ENCODE results near the gene SLC4A4. TPM values are rescaled to one million over a fixed set of nuclear protein-coding genes. Genes with fewer than 3 reads are reported as not detected.

The SLC4A4 gene
- total and polyA plus RNA-seq, 2 experiments from 2014 or later, result 9.6 to 14.2 TPM

- no peak for TF ChIP-seq CTCF (IDR thresholded peaks at IDR 0.05; ENCODE audit: poor library complexity)
- no peak for TF ChIP-seq EZH2phosphoT487 (IDR thresholded peaks at IDR 0.05; ENCODE audit: low read depth, severe bottlenecking, unreplicated experiment)
- TF ChIP-seq EZH2 (IDR thresholded peaks at IDR 0.05; ENCODE audit: borderline replicate concordance), result no peak
- 97% methylated on average over 12 of the region's 12 CpGs for WGBS (ENCODE audit: low lambda C conversion rate, missing lambda C conversion rate)
- Histone ChIP-seq H3K4me1 (ENCODE audit: insufficient read depth) (no peaks in the 10 kb centered on the region), H3K27ac (no peak overlapping the region), H2AFZ (no peak overlapping the region), H3K27me3 (no peaks in the 10 kb centered on the region), H3K79me2 (no peaks in the 10 kb centered on the region), H3K9me2 (replicated peaks; ENCODE audit: insufficient read depth) (no peaks in the 10 kb centered on the region), H4K20me1 (ENCODE audit: insufficient read depth, poor library complexity, severe bottlenecking) (no peaks in the 10 kb centered on the region), H3K9me3 (ENCODE audit: low read depth) (no peaks in the 10 kb centered on the region), H3K4me3 (no peak overlapping the region), H3K4me2 (no peak overlapping the region), H3K36me3 (replicated peaks; ENCODE audit: insufficient read depth, low read depth) (no peaks in the 10 kb centered on the region)
- DNase-seq (ENCODE audit: low spot score), result no peak
These were observed 22.0 kb downstream of the SLC4A4 start for GRCh38 chr4:71360844-71361243.

- no peaks in the 10 kb centered on the region for H3K9me3 ChIP-seq (ENCODE audit: low read depth)
- H3K27ac ChIP-seq, result no peak overlapping the region
- no peak overlapping the region for H2AFZ ChIP-seq
- no peak for TF ChIP-seq EZH2 (IDR thresholded peaks at IDR 0.05; ENCODE audit: borderline replicate concordance)
- no peak for TF ChIP-seq CTCF (IDR thresholded peaks at IDR 0.05; ENCODE audit: poor library complexity)
- no peak for TF ChIP-seq EZH2phosphoT487 (IDR thresholded peaks at IDR 0.05; ENCODE audit: low read depth, severe bottlenecking, unreplicated experiment)
- H3K79me2 ChIP-seq, result no peaks in the 10 kb centered on the region
- no peaks in the 10 kb centered on the region for H4K20me1 ChIP-seq (ENCODE audit: insufficient read depth, poor library complexity, severe bottlenecking)
- H3K4me1 ChIP-seq (ENCODE audit: insufficient read depth), result no peaks in the 10 kb centered on the region
- H3K4me3 ChIP-seq, result no peak overlapping the region
- no peak for DNase-seq (ENCODE audit: low spot score)
- H3K9me2 ChIP-seq (replicated peaks; ENCODE audit: insufficient read depth), result no peaks in the 10 kb centered on the region
- H3K36me3 ChIP-seq (replicated peaks; ENCODE audit: insufficient read depth, low read depth), result no peaks in the 10 kb centered on the region
- H3K4me2 ChIP-seq, result no peak overlapping the region
- no peaks in the 10 kb centered on the region for H3K27me3 ChIP-seq
These were observed 22.7 kb downstream of the SLC4A4 start for GRCh38 chr4:71361476-71361875.

GRCh38 chr4:71366766-71367165 lies 27.9 kb downstream of the SLC4A4 start:
- Histone ChIP-seq H3K4me3 (no peak overlapping the region), H2AFZ (no peak overlapping the region), H3K4me2 (no peak overlapping the region), H3K27ac (no peak overlapping the region), H4K20me1 (ENCODE audit: insufficient read depth, poor library complexity, severe bottlenecking) (no peaks in the 10 kb centered on the region), H3K9me3 (ENCODE audit: low read depth) (no peaks in the 10 kb centered on the region), H3K79me2 (no peaks in the 10 kb centered on the region), H3K36me3 (replicated peaks; ENCODE audit: insufficient read depth, low read depth) (no peaks in the 10 kb centered on the region), H3K4me1 (ENCODE audit: insufficient read depth) (no peaks in the 10 kb centered on the region), H3K9me2 (replicated peaks; ENCODE audit: insufficient read depth) (no peaks in the 10 kb centered on the region), H3K27me3 (no peaks in the 10 kb centered on the region)
- TF ChIP-seq EZH2phosphoT487 (IDR thresholded peaks at IDR 0.05; ENCODE audit: low read depth, severe bottlenecking, unreplicated experiment) (no peak), EZH2 (IDR thresholded peaks at IDR 0.05; ENCODE audit: borderline replicate concordance) (no peak), CTCF (IDR thresholded peaks at IDR 0.05; ENCODE audit: poor library complexity) (no peak)
- no peak for DNase-seq (ENCODE audit: low spot score)
- WGBS (ENCODE audit: low lambda C conversion rate, missing lambda C conversion rate), result 84% methylated on average over 3 of the region's 3 CpGs

GRCh38 chr4:71367546-71367945 lies 28.7 kb downstream of the SLC4A4 start:
- DNase-seq (ENCODE audit: low spot score), result no peak
- H3K27ac ChIP-seq, result no peak overlapping the region
- H3K4me2 ChIP-seq, result no peak overlapping the region
- no peaks in the 10 kb centered on the region for H4K20me1 ChIP-seq (ENCODE audit: insufficient read depth, poor library complexity, severe bottlenecking)
- no peaks in the 10 kb centered on the region for H3K27me3 ChIP-seq
- H2AFZ ChIP-seq, result no peak overlapping the region
- no peaks in the 10 kb centered on the region for H3K9me2 ChIP-seq (replicated peaks; ENCODE audit: insufficient read depth)
- no peak overlapping the region for H3K4me3 ChIP-seq
- no peaks in the 10 kb centered on the region for H3K36me3 ChIP-seq (replicated peaks; ENCODE audit: insufficient read depth, low read depth)
- no peaks in the 10 kb centered on the region for H3K79me2 ChIP-seq
- no peak for TF ChIP-seq CTCF (IDR thresholded peaks at IDR 0.05; ENCODE audit: poor library complexity)
- no peak for TF ChIP-seq EZH2 (IDR thresholded peaks at IDR 0.05; ENCODE audit: borderline replicate concordance)
- no peak for TF ChIP-seq EZH2phosphoT487 (IDR thresholded peaks at IDR 0.05; ENCODE audit: low read depth, severe bottlenecking, unreplicated experiment)
- no peaks in the 10 kb centered on the region for H3K9me3 ChIP-seq (ENCODE audit: low read depth)
- H3K4me1 ChIP-seq (ENCODE audit: insufficient read depth), result no peaks in the 10 kb centered on the region
- WGBS (ENCODE audit: low lambda C conversion rate, missing lambda C conversion rate), result 93% methylated on average over 2 of the region's 2 CpGs
